Measurements from ENCODE around the gene AK8.

Gene AK8

GRCh38 chr9:132878695-132879456 is 792 bp upstream of the AK8 start, which contains the start of gene SPACA9:
Gene SPACA9, plus strand, starts transcription at chr9:132878898. Its CDS starts 5,050 bp downstream, at chr9:132883948.
- H2AFZ ChIP-seq (ENCODE audit: low read length), result peak within 1 kb of the TSS; percentile 93
- H3K27me3 ChIP-seq (ENCODE audit: insufficient read depth, low read length, poor library complexity, severe bottlenecking), result no peaks in the 10 kb centered on the region
- H3K4me1 ChIP-seq (ENCODE audit: insufficient read depth, low read length, poor library complexity, severe bottlenecking), result peaks cover 55% of the 10 kb centered on the region
- no peaks in the 10 kb centered on the region for H4K20me1 ChIP-seq (ENCODE audit: insufficient read depth, low read length, poor library complexity, severe bottlenecking)
- H3K9me3 ChIP-seq (ENCODE audit: insufficient read depth, low read depth, low read length), result no peaks in the 10 kb centered on the region
- peak within 1 kb of the TSS; percentile 89 for H3K4me2 ChIP-seq (ENCODE audit: low read depth, low read length, poor library complexity, severe bottlenecking)
- peak within 1 kb of the TSS; percentile 97 for H3K9ac ChIP-seq (ENCODE audit: low read depth, low read length, poor library complexity, severe bottlenecking)
- H3K79me2 ChIP-seq (ENCODE audit: insufficient read depth, low read length), result peaks cover 12% of the 10 kb centered on the region
- no peak for TF ChIP-seq CTCF (conservative IDR thresholded peaks at IDR 0.05; ENCODE audit: low read length)
- TF ChIP-seq EZH2phosphoT487 (IDR thresholded peaks at IDR 0.05; ENCODE audit: borderline replicate concordance), result no peak
- H3K4me3 ChIP-seq (ENCODE audit: low read length, poor library complexity, severe bottlenecking), result peak within 1 kb of the TSS; percentile 94
- H3F3A ChIP-seq (ENCODE audit: low read depth), result no peaks in the 10 kb centered on the region
- H3K36me3 ChIP-seq (ENCODE audit: insufficient read depth, low read length), result no peaks in the 10 kb centered on the region
- H3K9me2 ChIP-seq (replicated peaks; ENCODE audit: low read depth, low read length), result no peaks in the 10 kb centered on the region

DNA sequence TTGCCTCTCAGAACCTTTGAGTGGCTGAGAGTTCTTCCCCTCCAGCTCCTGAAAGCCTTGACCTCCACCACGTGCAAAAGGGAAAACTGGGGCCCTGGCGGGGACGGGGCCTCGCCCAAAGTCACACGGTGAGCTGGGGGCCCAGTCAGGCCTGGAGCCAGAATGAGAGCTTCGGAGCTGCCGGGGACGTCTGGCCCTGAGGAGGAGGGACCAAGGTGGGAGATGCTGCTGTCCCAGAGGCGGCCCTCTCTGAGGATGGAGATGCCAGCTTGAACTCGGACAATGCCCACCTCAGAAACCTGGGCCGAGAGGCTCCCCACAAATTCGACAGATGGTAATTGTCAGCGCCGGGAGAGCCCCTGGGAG is 643 bp downstream of the AK8 start:
- Histone ChIP-seq H4K20me1 (ENCODE audit: insufficient read depth, low read length, poor library complexity, severe bottlenecking) (no peaks in the 10 kb centered on the region), H3K4me3 (ENCODE audit: low read length, poor library complexity, severe bottlenecking) (peak overlapping the region; percentile 94), H3K36me3 (ENCODE audit: insufficient read depth, low read length) (no peaks in the 10 kb centered on the region), H3F3A (ENCODE audit: low read depth) (no peaks in the 10 kb centered on the region), H3K27me3 (ENCODE audit: insufficient read depth, low read length, poor library complexity, severe bottlenecking) (no peaks in the 10 kb centered on the region), H2AFZ (ENCODE audit: low read length) (peak overlapping the region; percentile 93), H3K9ac (ENCODE audit: low read depth, low read length, poor library complexity, severe bottlenecking) (peak overlapping the region; percentile 97), H3K4me1 (ENCODE audit: insufficient read depth, low read length, poor library complexity, severe bottlenecking) (peaks cover 40% of the 10 kb centered on the region), H3K9me2 (replicated peaks; ENCODE audit: low read depth, low read length) (no peaks in the 10 kb centered on the region), H3K79me2 (ENCODE audit: insufficient read depth, low read length) (peaks cover 12% of the 10 kb centered on the region), H3K9me3 (ENCODE audit: insufficient read depth, low read depth, low read length) (no peaks in the 10 kb centered on the region), H3K4me2 (ENCODE audit: low read depth, low read length, poor library complexity, severe bottlenecking) (peak overlapping the region; percentile 89)
- TF ChIP-seq CTCF (conservative IDR thresholded peaks at IDR 0.05; ENCODE audit: low read length) (no peak), EZH2phosphoT487 (IDR thresholded peaks at IDR 0.05; ENCODE audit: borderline replicate concordance) (no peak)

DNA sequence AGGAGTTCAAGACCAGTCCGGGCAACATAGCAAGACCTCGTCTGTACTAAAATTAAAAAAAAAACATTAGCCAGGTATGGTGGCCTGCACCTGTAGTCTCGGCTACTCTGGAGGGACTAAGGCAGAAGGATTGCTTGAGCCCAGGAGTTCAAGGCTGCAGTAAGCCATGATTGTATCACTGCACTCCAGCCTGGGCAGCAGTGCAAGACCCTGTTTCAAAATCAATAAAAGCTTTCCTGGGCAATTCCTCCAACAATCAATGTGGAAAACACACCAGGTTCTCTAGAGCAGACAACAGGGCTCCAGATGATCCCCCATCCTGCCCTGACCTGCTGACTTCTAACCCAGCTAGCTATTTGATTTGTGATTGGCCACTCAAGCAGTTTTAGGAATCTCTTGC is 1.2 kb downstream of the AK8 start:
- TF ChIP-seq EZH2phosphoT487 (IDR thresholded peaks at IDR 0.05; ENCODE audit: borderline replicate concordance), result no peak
- no peak for TF ChIP-seq CTCF (conservative IDR thresholded peaks at IDR 0.05; ENCODE audit: low read length)
- no peak overlapping the region for H3K9ac ChIP-seq (ENCODE audit: low read depth, low read length, poor library complexity, severe bottlenecking)
- no peaks in the 10 kb centered on the region for H3K36me3 ChIP-seq (ENCODE audit: insufficient read depth, low read length)
- H4K20me1 ChIP-seq (ENCODE audit: insufficient read depth, low read length, poor library complexity, severe bottlenecking), result no peaks in the 10 kb centered on the region
- no peaks in the 10 kb centered on the region for H3F3A ChIP-seq (ENCODE audit: low read depth)
- H3K4me1 ChIP-seq (ENCODE audit: insufficient read depth, low read length, poor library complexity, severe bottlenecking), result peaks cover 34% of the 10 kb centered on the region
- no peak overlapping the region for H3K4me3 ChIP-seq (ENCODE audit: low read length, poor library complexity, severe bottlenecking)
- H3K9me3 ChIP-seq (ENCODE audit: insufficient read depth, low read depth, low read length), result no peaks in the 10 kb centered on the region
- no peak overlapping the region for H2AFZ ChIP-seq (ENCODE audit: low read length)
- no peak overlapping the region for H3K4me2 ChIP-seq (ENCODE audit: low read depth, low read length, poor library complexity, severe bottlenecking)
- H3K27me3 ChIP-seq (ENCODE audit: insufficient read depth, low read length, poor library complexity, severe bottlenecking), result no peaks in the 10 kb centered on the region
- peaks cover 12% of the 10 kb centered on the region for H3K79me2 ChIP-seq (ENCODE audit: insufficient read depth, low read length)
- no peaks in the 10 kb centered on the region for H3K9me2 ChIP-seq (replicated peaks; ENCODE audit: low read depth, low read length)

Data from Loucy (cell line).